Measurements from ENCODE around the gene DIDO1. TPM values are rescaled to one million over a fixed set of nuclear protein-coding genes. Genes with fewer than 3 reads are reported as not detected.

Gene DIDO1
- total RNA-seq, 4 donors from 2014 or later: 24.2 to 39.3 (median 28.7) TPM

DNA sequence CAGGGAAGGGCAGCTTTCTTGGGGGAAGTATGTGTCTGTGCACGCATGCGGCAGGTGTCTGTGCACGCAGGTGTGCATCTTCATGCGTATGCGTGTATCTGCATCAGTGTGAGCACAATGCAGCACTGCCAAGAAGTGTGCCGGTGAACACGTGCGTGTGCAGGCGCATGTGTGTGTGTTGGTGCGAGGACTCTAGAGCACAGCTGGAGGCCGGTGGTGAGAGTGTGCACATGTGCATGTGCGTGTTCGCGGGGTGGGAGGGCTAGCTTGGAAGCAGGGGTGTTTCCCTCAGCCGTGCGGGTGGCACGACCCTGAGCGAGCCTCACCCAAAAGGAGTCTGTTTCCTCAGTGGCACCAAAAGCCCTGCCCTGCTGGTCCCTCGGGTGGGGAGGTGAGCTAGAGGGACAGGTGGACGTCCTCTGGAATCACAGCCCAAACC, 33.7 kb upstream of the DIDO1 start:
- intact Hi-C loops (cut with DNase I; ENCODE audit: low total_unique reads): no loop called here
- no peaks in the 10 kb centered on the region for H3K36me3 ChIP-seq

DNA sequence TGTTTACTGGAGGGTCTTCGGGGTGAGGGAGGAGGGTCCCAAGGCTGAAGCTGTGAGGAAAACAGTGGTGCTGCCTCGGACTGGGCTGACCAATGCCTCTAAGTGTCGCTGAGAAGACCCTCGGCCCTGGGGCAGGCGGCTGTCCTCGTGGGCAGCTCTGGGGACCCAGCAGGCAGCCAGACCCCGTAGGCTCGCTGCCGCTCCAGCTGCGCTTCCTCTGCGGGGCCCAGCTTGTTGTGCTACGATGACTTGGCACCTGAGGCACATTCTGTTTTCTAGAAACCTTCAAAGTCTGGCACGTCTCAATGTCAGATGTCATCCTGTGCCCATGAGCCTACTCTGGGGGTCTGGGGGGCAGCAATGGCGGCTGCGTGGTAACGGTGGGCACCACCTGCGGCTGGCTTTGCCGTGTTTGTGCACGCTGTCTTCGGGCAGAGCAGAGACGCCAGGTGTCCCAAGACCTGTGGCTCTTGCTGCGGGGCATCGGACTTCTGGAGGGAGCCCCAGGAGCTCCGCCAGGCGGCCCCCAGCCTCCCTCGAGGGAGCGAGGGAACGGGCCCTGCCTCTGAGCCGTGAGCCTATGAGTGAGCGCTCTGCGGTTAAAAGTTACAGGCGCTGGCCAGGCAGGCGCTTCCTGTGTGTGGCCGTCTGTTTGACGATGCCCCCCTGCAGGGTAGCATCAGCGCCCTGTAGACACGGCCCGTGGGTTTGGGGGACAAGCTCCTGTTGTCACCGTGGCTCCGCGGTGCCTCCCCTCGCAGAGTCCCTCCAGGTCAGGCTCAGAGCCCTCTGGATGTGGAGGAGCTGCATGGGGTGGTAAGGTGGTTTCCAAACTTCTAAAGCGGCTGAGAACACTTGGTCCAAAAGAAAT, 33.0 kb upstream of the DIDO1 start:
- ATAC-seq (no peak), DNase-seq (no peak)
- Histone ChIP-seq H3K4me1 (peaks cover 0 to 5% of the 10 kb centered on the region in 2 donors), H3K27ac (no peak overlapping the region), H3K36me3 (no peaks in the 10 kb centered on the region), H3K9me3 (no peaks in the 10 kb centered on the region), H3K4me3 (no peak overlapping the region), H3K27me3 (no peaks in the 10 kb centered on the region)
- in situ Hi-C loops (cut with MboI; ENCODE audit: low sequenced_read_pairs in 4 of 4): no loop called here
- TF ChIP-seq, protein P1, sequence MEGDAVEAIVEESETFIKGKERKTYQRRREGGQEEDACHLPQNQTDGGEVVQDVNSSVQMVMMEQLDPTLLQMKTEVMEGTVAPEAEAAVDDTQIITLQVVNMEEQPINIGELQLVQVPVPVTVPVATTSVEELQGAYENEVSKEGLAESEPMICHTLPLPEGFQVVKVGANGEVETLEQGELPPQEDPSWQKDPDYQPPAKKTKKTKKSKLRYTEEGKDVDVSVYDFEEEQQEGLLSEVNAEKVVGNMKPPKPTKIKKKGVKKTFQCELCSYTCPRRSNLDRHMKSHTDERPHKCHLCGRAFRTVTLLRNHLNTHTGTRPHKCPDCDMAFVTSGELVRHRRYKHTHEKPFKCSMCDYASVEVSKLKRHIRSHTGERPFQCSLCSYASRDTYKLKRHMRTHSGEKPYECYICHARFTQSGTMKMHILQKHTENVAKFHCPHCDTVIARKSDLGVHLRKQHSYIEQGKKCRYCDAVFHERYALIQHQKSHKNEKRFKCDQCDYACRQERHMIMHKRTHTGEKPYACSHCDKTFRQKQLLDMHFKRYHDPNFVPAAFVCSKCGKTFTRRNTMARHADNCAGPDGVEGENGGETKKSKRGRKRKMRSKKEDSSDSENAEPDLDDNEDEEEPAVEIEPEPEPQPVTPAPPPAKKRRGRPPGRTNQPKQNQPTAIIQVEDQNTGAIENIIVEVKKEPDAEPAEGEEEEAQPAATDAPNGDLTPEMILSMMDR (IDR thresholded peaks at IDR 0.05 in 4 of 5, conservative IDR thresholded peaks at IDR 0.05 in 1 of 5): no peak
- TF ChIP-seq POLR2A (IDR thresholded peaks at IDR 0.05): no peak
- intact Hi-C loops (cut with DNase I; ENCODE audit: low total_unique reads): no loop called here

More for the DNA sequence above, 33.7 kb upstream of the DIDO1 start:
- peaks cover 0 to 5% of the 10 kb centered on the region in 2 donors for H3K4me1 ChIP-seq
- no peaks in the 10 kb centered on the region for H3K9me3 ChIP-seq
- TF ChIP-seq, protein P1 (IDR thresholded peaks at IDR 0.05 in 4 of 5, conservative IDR thresholded peaks at IDR 0.05 in 1 of 5): no peak
- TF ChIP-seq POLR2A (IDR thresholded peaks at IDR 0.05): no peak
- H3K4me3 ChIP-seq: no peak overlapping the region
- in situ Hi-C loops (cut with MboI; ENCODE audit: low sequenced_read_pairs in 4 of 4): no loop called here
- H3K27ac ChIP-seq: no peak overlapping the region
- no peaks in the 10 kb centered on the region for H3K27me3 ChIP-seq
- DNase-seq: no peak
- no peak for ATAC-seq

DNA sequence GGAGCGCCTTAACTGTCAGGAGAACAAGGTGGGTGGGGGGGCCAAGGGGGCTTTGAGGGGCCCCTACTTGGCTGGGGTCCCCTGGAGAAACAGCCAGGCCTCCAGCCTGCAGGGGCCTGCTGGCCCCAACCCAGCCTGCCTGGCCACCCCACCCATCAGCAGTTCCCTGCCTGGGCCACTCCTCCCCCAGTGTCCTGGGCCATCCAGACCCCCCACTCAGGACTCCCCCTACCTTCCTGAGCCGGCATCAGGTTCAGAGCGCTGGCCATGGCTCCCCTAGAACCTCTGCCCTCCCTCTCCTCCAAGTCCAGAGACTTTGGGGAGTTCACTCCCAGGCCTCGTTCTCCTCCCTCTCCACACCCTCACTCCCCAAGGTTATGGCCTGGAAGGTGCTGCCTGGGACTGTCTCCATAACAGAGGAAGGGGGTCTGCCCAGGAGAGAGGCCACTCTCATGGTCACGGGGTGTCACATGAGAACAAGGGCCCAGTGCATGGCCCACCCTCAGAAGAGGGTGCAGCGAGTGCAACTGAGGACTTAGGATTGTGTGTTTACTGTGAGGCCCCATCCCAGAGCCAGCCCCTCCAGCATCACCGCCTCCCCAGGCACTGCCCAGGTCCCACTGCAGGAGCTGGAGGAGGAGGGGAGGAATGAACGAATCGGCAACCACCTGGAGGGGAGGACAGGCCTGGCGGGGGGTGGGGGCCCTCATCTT, 32.2 kb upstream of the DIDO1 start:
- DNase-seq (no peak), ATAC-seq (no peak)
- no peaks in the 10 kb centered on the region for H3K36me3 ChIP-seq
- peaks cover 2 to 5% of the 10 kb centered on the region in 2 donors for H3K4me1 ChIP-seq
- in situ Hi-C loops (cut with MboI; ENCODE audit: low sequenced_read_pairs in 4 of 4) (no loop called here), intact Hi-C loops (cut with DNase I; ENCODE audit: low total_unique reads) (no loop called here)
- TF ChIP-seq, protein P1 (IDR thresholded peaks at IDR 0.05 in 4 of 5, conservative IDR thresholded peaks at IDR 0.05 in 1 of 5): no peak
- TF ChIP-seq POLR2A (IDR thresholded peaks at IDR 0.05): no peak
- no peaks in the 10 kb centered on the region for H3K9me3 ChIP-seq
- H3K27ac ChIP-seq: no peak overlapping the region
- H3K4me3 ChIP-seq: no peak overlapping the region
- H3K27me3 ChIP-seq: no peaks in the 10 kb centered on the region

DNA sequence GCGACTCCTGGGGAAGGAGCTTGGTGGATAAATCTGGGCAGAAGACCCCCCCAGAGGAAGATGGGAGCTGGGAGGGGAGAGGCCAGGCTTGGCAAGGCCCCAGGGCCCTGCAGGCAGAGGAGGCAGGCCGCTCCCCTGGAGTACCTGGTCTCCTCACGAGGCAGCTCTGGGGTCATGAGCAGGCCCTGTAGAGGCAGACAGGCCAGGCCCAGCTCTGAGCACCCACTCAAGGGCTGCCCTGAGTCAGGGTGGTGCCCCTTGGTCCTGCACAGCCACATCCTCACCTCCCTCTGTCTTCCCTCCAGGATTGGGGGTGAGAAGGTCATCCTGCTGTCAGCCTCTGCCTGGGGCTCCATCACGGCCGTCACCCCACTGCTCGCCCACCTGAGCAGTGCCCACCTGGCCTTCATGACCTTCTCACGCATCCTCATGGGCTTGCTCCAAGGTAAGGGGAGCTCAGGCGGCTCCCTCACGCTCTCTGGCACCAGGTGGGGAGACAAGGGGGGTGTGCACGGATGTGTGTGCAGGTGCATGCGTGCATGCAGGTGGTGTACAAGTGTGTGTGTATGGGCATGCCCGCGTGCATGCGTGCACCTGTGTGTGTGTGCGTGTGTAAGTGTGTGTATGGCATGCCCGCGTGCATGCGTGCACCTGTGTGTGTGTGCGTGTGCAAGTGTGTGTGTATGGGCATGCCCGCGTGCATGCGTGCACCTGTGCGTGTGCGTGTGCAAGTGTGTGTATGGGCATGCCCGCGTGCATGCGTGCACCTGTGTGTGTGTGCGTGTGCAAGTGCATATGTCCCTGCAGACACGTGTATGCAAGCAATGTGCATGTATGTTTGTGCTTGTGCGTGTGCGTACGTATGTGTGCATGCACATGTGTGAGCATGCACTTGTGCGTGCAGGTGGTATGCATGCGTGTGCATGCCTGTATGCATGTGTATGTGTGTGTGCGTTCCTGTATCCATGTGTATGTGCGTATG, 31.1 kb upstream of the DIDO1 start:
- Histone ChIP-seq H3K4me1 (peaks cover 5 to 13% of the 10 kb centered on the region in 2 donors), H3K27ac (no peak overlapping the region), H3K36me3 (no peaks in the 10 kb centered on the region), H3K27me3 (no peaks in the 10 kb centered on the region), H3K4me3 (no peak overlapping the region), H3K9me3 (no peaks in the 10 kb centered on the region)
- intact Hi-C loops (cut with DNase I; ENCODE audit: low total_unique reads) (no loop called here), in situ Hi-C loops (cut with MboI; ENCODE audit: low sequenced_read_pairs in 4 of 4) (no loop called here)
- TF ChIP-seq, protein P1 (IDR thresholded peaks at IDR 0.05 in 4 of 5, conservative IDR thresholded peaks at IDR 0.05 in 1 of 5): no peak
- no peak for TF ChIP-seq POLR2A (IDR thresholded peaks at IDR 0.05)
- DNase-seq: no peak
- no peak for ATAC-seq

All from gastrocnemius medialis (tissue), 4 donors.